HCT116 (cell line): Measurements from ENCODE around the gene OR2B6.
"Not testable (repeated sequence)": the region's sequence is repeated elsewhere in the genome, so short reads cannot be mapped to it uniquely, and the experiment has no call there.

ENCODE experiments used
- ATF3 ChIP-seq: IDR thresholded peaks from 2 replicates; pipeline ENCODE4 v1.6.1; 2012
- CTCF ChIP-seq, 3 experiments: fragments of 200-600 bp in 1 of 3; sonication (generic) in 1 of 3; IDR thresholded peaks in 2 of 3; conservative IDR thresholded peaks in 1 of 3; 2 replicates each; pipeline ENCODE4 v1.5.1; 2012 to 2017; ENCODE audit warnings: low read depth in 2 of 3, low read length in 2 of 3, antibody characterized with exemption in 1 of 3, borderline replicate concordance in 1 of 3, control low read depth in 1 of 3, mild to moderate bottlenecking in 1 of 3, mixed read lengths in 1 of 3, mixed run types in 1 of 3, moderate library complexity in 1 of 3; ENCODE audit not compliant: insufficient read depth in 1 of 3
- EZH2 ChIP-seq: fragments of 200-600 bp; sonication (generic); IDR thresholded peaks from 2 replicates; pipeline ENCODE4 v1.6.1; 2017; ENCODE audit warnings: antibody characterized with exemption, mixed run types
- POLR2AphosphoS5 ChIP-seq: IDR thresholded peaks from 2 replicates; pipeline ENCODE4 v1.6.1; 2011; ENCODE audit warnings: mild to moderate bottlenecking, low read depth, low read length, moderate library complexity
- SIN3A ChIP-seq: IDR thresholded peaks from 2 replicates; pipeline ENCODE4 v1.6.1; 2012; ENCODE audit warnings: low read depth

DNA sequence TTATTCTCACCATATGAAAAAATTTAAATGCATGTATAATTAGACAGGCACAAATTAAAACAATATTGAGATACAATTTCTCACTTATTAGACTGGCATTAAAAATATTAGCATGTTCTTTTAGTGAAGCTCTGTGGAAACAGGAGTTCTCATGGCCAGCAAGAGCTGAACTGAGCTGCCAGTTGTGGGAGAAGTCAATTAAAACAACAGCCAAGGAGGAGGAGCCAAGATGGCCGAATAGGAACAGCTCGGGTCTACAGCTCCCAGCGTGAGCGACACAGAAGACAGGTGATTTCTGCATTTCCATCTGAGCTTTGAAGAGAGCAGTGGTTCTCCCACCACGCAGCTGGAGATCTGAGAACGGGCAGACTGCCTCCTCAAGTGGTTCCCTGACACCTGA, 14.0 kb upstream of the OR2B6 start:
- TF ChIP-seq CTCF (IDR thresholded peaks at IDR 0.05 in 2 of 3, conservative IDR thresholded peaks at IDR 0.05 in 1 of 3; ENCODE audit: borderline replicate concordance in 1 of 3, insufficient read depth in 1 of 3, low read depth in 2 of 3, low read length in 2 of 3); SIN3A; POLR2AphosphoS5; EZH2; ATF3: not testable (repeated sequence)
